A673 (cell line): ENCODE results near the gene SERTM2. TPM values are rescaled to one million over a fixed set of nuclear protein-coding genes. Genes with fewer than 3 reads are reported as not detected.

Source experiments
- Bru-seq: library from RNA; stranded (reverse); fragments of 400-500 nt; gene quantifications from one replicate; lab custom pipeline; 2021; lab: Mats Ljungman, UMichigan
- BruChase-seq, 2 experiments: library from RNA; stranded (reverse); fragments of 400-500 nt; gene quantifications; one replicate each; lab custom pipeline; 2021; lab: Mats Ljungman, UMichigan
- BruUV-seq: library from RNA; stranded (reverse); fragments of 400-500 nt; replicated peaks from 2 replicates; lab custom pipeline; 2021; lab: Mats Ljungman, UMichigan
- CTCF ChIA-PET: fragments of 300-600 bp; sonication (Branson Sonifier 250); formaldehyde crosslinking; loops from one replicate; lab custom pipeline; 2022; ENCODE audit warnings: antibody characterized with exemption; lab: Charles Lee
- POLR2A ChIA-PET: fragments of 300-600 bp; sonication (Branson Sonifier 250); formaldehyde crosslinking; loops from one replicate; lab custom pipeline; 2022; ENCODE audit warnings: antibody characterized with exemption; ENCODE audit not compliant: low non-redundant PET; lab: Charles Lee
- DNase-seq: peaks from one replicate; pipeline ENCODE4 v3.0.0-alpha.2; 2015; ENCODE audit warnings: low spot score
- H3K27ac ChIP-seq: fragments of 200-600 bp; sonication (generic); 2 replicates; pipeline ENCODE4 v1.5.1; 2016; ENCODE audit warnings: mixed run types, low read depth, mild to moderate bottlenecking, mixed read lengths, antibody characterized with exemption, low read length; ENCODE audit not compliant: poor library complexity, severe bottlenecking
- H3K27me3 ChIP-seq: fragments of 200-600 bp; sonication (generic); replicated peaks from 2 replicates; pipeline ENCODE4 v1.6.1; 2017; ENCODE audit warnings: mixed run types, low read depth, mild to moderate bottlenecking, mixed read lengths, antibody characterized with exemption, low read length; ENCODE audit not compliant: insufficient read depth, poor library complexity
- H3K36me3 ChIP-seq: fragments of 200-600 bp; sonication (generic); 2 replicates; pipeline ENCODE4 v1.6.1; 2016; ENCODE audit warnings: mixed run types, mild to moderate bottlenecking, mixed read lengths, antibody characterized with exemption, low read length; ENCODE audit not compliant: insufficient read depth, poor library complexity, severe bottlenecking
- H3K4me1 ChIP-seq: fragments of 200-600 bp; sonication (generic); 2 replicates; pipeline ENCODE4 v1.6.1; 2017; ENCODE audit warnings: mixed run types, mild to moderate bottlenecking, mixed read lengths, antibody characterized with exemption, low read length; ENCODE audit not compliant: insufficient read depth, poor library complexity, severe bottlenecking
- H3K4me3 ChIP-seq: fragments of 200-600 bp; sonication (generic); 2 replicates; pipeline ENCODE4 v1.5.1; 2016; ENCODE audit warnings: low read depth, mixed run types, mild to moderate bottlenecking, mixed read lengths, low read length; ENCODE audit not compliant: poor library complexity, severe bottlenecking
- H3K9me3 ChIP-seq: fragments of 200-600 bp; sonication (generic); 2 replicates; pipeline ENCODE4 v1.6.1; 2016; ENCODE audit warnings: mixed run types, low read depth, mild to moderate bottlenecking, mixed read lengths, antibody characterized with exemption, low read length; ENCODE audit not compliant: poor library complexity, severe bottlenecking
- CTCF ChIP-seq: fragments of 300-800, 200-600 bp; sonication (generic); conservative IDR thresholded peaks from 2 replicates; pipeline ENCODE4 v1.5.1; 2017; ENCODE audit warnings: low read depth, mild to moderate bottlenecking, antibody characterized with exemption, low read length, moderate library complexity, mixed read lengths
- EZH2 ChIP-seq: fragments of 200-600 bp; sonication (generic); IDR thresholded peaks from 2 replicates; pipeline ENCODE4 v1.6.1; 2017; ENCODE audit warnings: borderline replicate concordance, low read depth, mild to moderate bottlenecking, mixed read lengths, antibody characterized with exemption, low read length; ENCODE audit not compliant: poor library complexity, severe bottlenecking
- intact Hi-C: fragments of 100-400 bp; cut with micrococcal nuclease; formaldehyde crosslinking; loops from one replicate; pipeline ENCODE4 v1.10.0; 2022; ENCODE audit not compliant: unreplicated experiment
- long read RNA-seq: library from polyadenylated mRNA; stranded (forward); transcript quantifications from one replicate; pipeline ENCODE4 v2.0.0, GENCODE V29; 2022
- total RNA-seq: library from RNA; stranded (reverse); gene quantifications from 2 replicates; pipeline ENCODE4 v1.2.3, GENCODE V29; 2021

The SERTM2 gene
- total RNA-seq (not detected in 2 replicates), Bru-seq, nascent RNA (not detected), BruChase-seq, experiment 1, labeled RNA remaining after a 2-hour chase (not detected), BruChase-seq, experiment 2, labeled RNA remaining after a 6-hour chase (not detected)
- long read RNA-seq, result 0 reads

- no TSS peak for BruUV-seq
- ChIA-PET CTCF (no interaction called here), POLR2A (no interaction called here)
- Histone ChIP-seq H3K36me3 (no peaks in the 10 kb centered on the region), H3K9me3 (no peaks in the 10 kb centered on the region), H3K4me1 (no peaks in the 10 kb centered on the region), H3K27ac (no peak within 1 kb of the TSS), H3K4me3 (no peak within 1 kb of the TSS), H3K27me3 (peaks cover 15% of the 10 kb centered on the region)
- intact Hi-C loops, result no loop called here
- no peak for DNase-seq
- TF ChIP-seq EZH2 (no peak), CTCF (no peak)
These were observed at the start of gene SERTM2 for GRCh38 chrX:111511477-111511876. TSS of gene SERTM2 (plus strand) at chrX:111511645. CDS start at chrX:111518858, 7,213 bp downstream.

GRCh38 chrX:111465669-111466068 lies 45.8 kb upstream of the SERTM2 start:
- H3K36me3 ChIP-seq, result no peaks in the 10 kb centered on the region
- no peak for TF ChIP-seq CTCF
- no peak for TF ChIP-seq EZH2
- H3K27me3 ChIP-seq, result no peaks in the 10 kb centered on the region
- ChIA-PET CTCF (no interaction called here), POLR2A (no interaction called here)
- H3K4me1 ChIP-seq, result no peaks in the 10 kb centered on the region
- DNase-seq, result no peak
- BruUV-seq, result no TSS peak
- no peak overlapping the region for H3K4me3 ChIP-seq
- intact Hi-C loops, result no loop called here
- no peaks in the 10 kb centered on the region for H3K9me3 ChIP-seq
- H3K27ac ChIP-seq, result no peak overlapping the region

- no peak for DNase-seq
- Histone ChIP-seq H3K4me1 (no peaks in the 10 kb centered on the region), H3K27ac (no peak overlapping the region), H3K9me3 (no peaks in the 10 kb centered on the region), H3K27me3 (no peaks in the 10 kb centered on the region), H3K4me3 (no peak overlapping the region), H3K36me3 (no peaks in the 10 kb centered on the region)
- intact Hi-C loops, result no loop called here
- BruUV-seq, result no TSS peak
- POLR2A ChIA-PET, result no interaction called here
- TF ChIP-seq CTCF, result no peak
- no peak for TF ChIP-seq EZH2
- CTCF ChIA-PET, result interaction anchor here (0.6 kb wide), 1 partner anchor 1613 kb away, joined by 3 read pairs; no protein-coding TSS in a partner anchor
These were observed 43.5 kb upstream of the SERTM2 start for GRCh38 chrX:111467896-111468295.
